ENCODE data around the gene MIDN. TPM values are rescaled to one million over a fixed set of nuclear protein-coding genes. Genes with fewer than 3 reads are reported as not detected.
A peak's percentile ranks its signal among the peaks of the same experiment; 100 is the strongest.

Gene MIDN
- total and polyA plus RNA-seq, 10 of the 15 experiments (the other 5 are each of a cell fraction or from before 2014, with no cell fraction given), result 0.38 to 51.5 (median 7.2) TPM

DNA sequence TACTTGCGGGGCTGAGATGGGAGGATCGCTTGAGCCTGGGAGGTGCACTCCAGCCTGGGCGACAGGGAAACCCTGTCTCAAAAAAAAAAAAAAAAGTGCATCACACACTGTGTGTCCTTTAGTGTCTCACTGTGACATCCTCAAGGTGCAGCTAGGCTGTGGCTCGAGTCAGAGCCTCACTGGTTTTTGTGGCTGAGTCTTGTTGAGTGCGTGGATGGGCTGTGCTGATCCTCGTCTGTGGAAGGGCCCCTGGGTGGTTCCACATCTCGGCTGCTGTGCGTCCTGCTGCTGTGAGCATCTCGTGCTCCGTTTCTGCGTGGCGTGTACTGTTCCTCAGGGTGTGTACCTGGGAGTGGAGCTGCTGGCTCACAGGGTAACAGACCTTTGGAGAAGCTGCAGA lies 31.6 kb upstream of the MIDN start:
- no peaks in the 10 kb centered on the region for H3K9me3 ChIP-seq (replicated peaks; ENCODE audit: control insufficient read depth, insufficient read depth, low read length)
- SMC1A ChIA-PET (ENCODE audit: uncharacterized antibody, unreplicated experiment), result interaction anchor here (0.6 to 0.8 kb wide), 2 partner anchors 22 to 484 kb away, joined by 3 to 4 read pairs; no protein-coding TSS in a partner anchor
- no peak overlapping the region for H3K9ac ChIP-seq (ENCODE audit: control insufficient read depth, insufficient read depth, low read length)
- H3K4me2 ChIP-seq (ENCODE audit: control insufficient read depth, insufficient read depth), result no peak overlapping the region
- intact Hi-C loops (cut with micrococcal nuclease; ENCODE audit: unreplicated experiment) (no loop called here), in situ Hi-C loops (cut with MboI) (no loop called here)
- no peak overlapping the region for H2AFZ ChIP-seq (ENCODE audit: control insufficient read depth, low read depth, low read length)
- TF ChIP-seq, protein P1, sequence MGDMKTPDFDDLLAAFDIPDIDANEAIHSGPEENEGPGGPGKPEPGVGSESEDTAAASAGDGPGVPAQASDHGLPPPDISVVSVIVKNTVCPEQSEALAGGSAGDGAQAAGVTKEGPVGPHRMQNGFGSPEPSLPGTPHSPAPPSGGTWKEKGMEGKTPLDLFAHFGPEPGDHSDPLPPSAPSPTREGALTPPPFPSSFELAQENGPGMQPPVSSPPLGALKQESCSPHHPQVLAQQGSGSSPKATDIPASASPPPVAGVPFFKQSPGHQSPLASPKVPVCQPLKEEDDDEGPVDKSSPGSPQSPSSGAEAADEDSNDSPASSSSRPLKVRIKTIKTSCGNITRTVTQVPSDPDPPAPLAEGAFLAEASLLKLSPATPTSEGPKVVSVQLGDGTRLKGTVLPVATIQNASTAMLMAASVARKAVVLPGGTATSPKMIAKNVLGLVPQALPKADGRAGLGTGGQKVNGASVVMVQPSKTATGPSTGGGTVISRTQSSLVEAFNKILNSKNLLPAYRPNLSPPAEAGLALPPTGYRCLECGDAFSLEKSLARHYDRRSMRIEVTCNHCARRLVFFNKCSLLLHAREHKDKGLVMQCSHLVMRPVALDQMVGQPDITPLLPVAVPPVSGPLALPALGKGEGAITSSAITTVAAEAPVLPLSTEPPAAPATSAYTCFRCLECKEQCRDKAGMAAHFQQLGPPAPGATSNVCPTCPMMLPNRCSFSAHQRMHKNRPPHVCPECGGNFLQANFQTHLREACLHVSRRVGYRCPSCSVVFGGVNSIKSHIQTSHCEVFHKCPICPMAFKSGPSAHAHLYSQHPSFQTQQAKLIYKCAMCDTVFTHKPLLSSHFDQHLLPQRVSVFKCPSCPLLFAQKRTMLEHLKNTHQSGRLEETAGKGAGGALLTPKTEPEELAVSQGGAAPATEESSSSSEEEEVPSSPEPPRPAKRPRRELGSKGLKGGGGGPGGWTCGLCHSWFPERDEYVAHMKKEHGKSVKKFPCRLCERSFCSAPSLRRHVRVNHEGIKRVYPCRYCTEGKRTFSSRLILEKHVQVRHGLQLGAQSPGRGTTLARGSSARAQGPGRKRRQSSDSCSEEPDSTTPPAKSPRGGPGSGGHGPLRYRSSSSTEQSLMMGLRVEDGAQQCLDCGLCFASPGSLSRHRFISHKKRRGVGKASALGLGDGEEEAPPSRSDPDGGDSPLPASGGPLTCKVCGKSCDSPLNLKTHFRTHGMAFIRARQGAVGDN (IDR thresholded peaks at IDR 0.05), result no peak
- peak; percentile 32; the same call in 1 of the 2 replicates for TF ChIP-seq POLR2A (IDR thresholded peaks at IDR 0.05; ENCODE audit: low read depth, low read length)
- no TSS peak for BruUV-seq (replicated peaks)
- POLR2A ChIA-PET, result no interaction called here
- ATAC-seq (no peak), FAIRE-seq (no peak), DNase-seq (ENCODE audit: low read depth, low spot score) (no peak)
- CTCF ChIA-PET, result no interaction called here
- H3K4me3 ChIP-seq, result no peak overlapping the region
- WGBS (ENCODE audit: insufficient coverage, insufficient replicate concordance, low lambda C conversion rate, missing lambda C conversion rate), result 85% methylated on average over 12 of the region's 12 CpGs
- H3K27me3 ChIP-seq (replicated peaks in 1 of 2; ENCODE audit: control insufficient read depth in 2 of 2, insufficient read depth in 2 of 2, low read length in 1 of 2), result no peaks in the 10 kb centered on the region
- H3K27ac ChIP-seq (ENCODE audit: control insufficient read depth, insufficient read depth), result no peak overlapping the region
- H3K36me3 ChIP-seq (ENCODE audit: control insufficient read depth in 2 of 2, insufficient read depth in 2 of 2, low read length in 1 of 2), result peaks cover 7 to 21% of the 10 kb centered on the region in 2 experiments; a peak in 3 of 4 replicates
- H3K4me1 ChIP-seq (ENCODE audit: control insufficient read depth, insufficient read depth, low read length), result peaks cover 14% of the 10 kb centered on the region
- H4K20me1 ChIP-seq (ENCODE audit: control insufficient read depth, insufficient read depth), result no peaks in the 10 kb centered on the region; the same call in 1 of the 2 replicates
- RAD21 ChIA-PET (ENCODE audit: unreplicated experiment), result no interaction called here
- peaks cover 42% of the 10 kb centered on the region for H3K79me2 ChIP-seq (ENCODE audit: control insufficient read depth, insufficient read depth, low read length)

DNA sequence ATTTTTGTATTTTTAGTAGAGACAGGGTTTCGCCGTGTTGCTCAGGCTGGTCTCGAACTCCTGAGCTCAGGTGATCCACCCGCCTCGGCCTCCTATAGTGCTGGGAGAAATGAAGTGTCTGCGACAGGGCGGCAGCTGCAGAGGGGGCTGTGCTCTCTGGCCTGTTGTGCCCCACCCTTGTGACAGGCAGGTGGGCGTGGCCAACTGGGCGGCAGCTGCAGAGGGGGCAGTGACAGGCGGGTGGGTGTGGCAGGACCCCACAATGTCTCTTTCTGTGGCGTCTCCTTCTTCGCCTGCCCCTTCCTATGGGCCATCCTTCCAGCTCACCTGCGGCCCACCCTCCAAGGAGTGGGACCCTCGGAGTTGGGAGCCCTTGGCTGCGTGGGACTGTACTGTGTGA lies 31.0 kb upstream of the MIDN start:
- DNase-seq (ENCODE audit: low read depth, low spot score), result no peak
- Histone ChIP-seq H3K9me3 (replicated peaks; ENCODE audit: control insufficient read depth, insufficient read depth, low read length) (no peaks in the 10 kb centered on the region), H4K20me1 (ENCODE audit: control insufficient read depth, insufficient read depth) (no peaks in the 10 kb centered on the region; the same call in 1 of the 2 replicates), H3K27ac (ENCODE audit: control insufficient read depth, insufficient read depth) (no peak overlapping the region), H3K4me2 (ENCODE audit: control insufficient read depth, insufficient read depth) (no peak overlapping the region), H3K27me3 (replicated peaks in 1 of 2; ENCODE audit: control insufficient read depth in 2 of 2, insufficient read depth in 2 of 2, low read length in 1 of 2) (no peaks in the 10 kb centered on the region), H3K79me2 (ENCODE audit: control insufficient read depth, insufficient read depth, low read length) (peaks cover 36% of the 10 kb centered on the region), H2AFZ (ENCODE audit: control insufficient read depth, low read depth, low read length) (no peak overlapping the region), H3K36me3 (ENCODE audit: control insufficient read depth in 2 of 2, insufficient read depth in 2 of 2, low read length in 1 of 2) (peaks cover 7 to 23% of the 10 kb centered on the region in 2 experiments; a peak in 3 of 4 replicates), H3K4me1 (ENCODE audit: control insufficient read depth, insufficient read depth, low read length) (peaks cover 14% of the 10 kb centered on the region), H3K9ac (ENCODE audit: control insufficient read depth, insufficient read depth, low read length) (no peak overlapping the region), H3K4me3 (no peak overlapping the region)
- intact Hi-C loops (cut with micrococcal nuclease; ENCODE audit: unreplicated experiment), result no loop called here
- no TSS peak for BruUV-seq (replicated peaks)
- ChIA-PET SMC1A (ENCODE audit: uncharacterized antibody, unreplicated experiment) (interaction anchor here (0.6 to 0.8 kb wide), 2 partner anchors 23 to 485 kb away, joined by 3 to 4 read pairs; no protein-coding TSS in a partner anchor), POLR2A (no interaction called here), CTCF (interaction anchor here (0.9 kb wide), 1 partner anchor 56 kb away, joined by 6 read pairs; no protein-coding TSS in a partner anchor), RAD21 (ENCODE audit: unreplicated experiment) (interaction anchor here (1.7 kb wide), 1 partner anchor 104 kb away, joined by 3 read pairs; no protein-coding TSS in a partner anchor)
- in situ Hi-C loops (cut with MboI), result no loop called here
- 89% methylated on average over 15 of the region's 15 CpGs for WGBS (ENCODE audit: insufficient coverage, insufficient replicate concordance, low lambda C conversion rate, missing lambda C conversion rate)
- FAIRE-seq, result no peak
- ATAC-seq, result no peak
- no peak for TF ChIP-seq PAX5 (IDR thresholded peaks at IDR 0.05; ENCODE audit: borderline replicate concordance, low read depth, low read length)
- TF ChIP-seq CREB1 (IDR thresholded peaks at IDR 0.05; ENCODE audit: low read depth), result no peak
- TF ChIP-seq, protein P2, sequence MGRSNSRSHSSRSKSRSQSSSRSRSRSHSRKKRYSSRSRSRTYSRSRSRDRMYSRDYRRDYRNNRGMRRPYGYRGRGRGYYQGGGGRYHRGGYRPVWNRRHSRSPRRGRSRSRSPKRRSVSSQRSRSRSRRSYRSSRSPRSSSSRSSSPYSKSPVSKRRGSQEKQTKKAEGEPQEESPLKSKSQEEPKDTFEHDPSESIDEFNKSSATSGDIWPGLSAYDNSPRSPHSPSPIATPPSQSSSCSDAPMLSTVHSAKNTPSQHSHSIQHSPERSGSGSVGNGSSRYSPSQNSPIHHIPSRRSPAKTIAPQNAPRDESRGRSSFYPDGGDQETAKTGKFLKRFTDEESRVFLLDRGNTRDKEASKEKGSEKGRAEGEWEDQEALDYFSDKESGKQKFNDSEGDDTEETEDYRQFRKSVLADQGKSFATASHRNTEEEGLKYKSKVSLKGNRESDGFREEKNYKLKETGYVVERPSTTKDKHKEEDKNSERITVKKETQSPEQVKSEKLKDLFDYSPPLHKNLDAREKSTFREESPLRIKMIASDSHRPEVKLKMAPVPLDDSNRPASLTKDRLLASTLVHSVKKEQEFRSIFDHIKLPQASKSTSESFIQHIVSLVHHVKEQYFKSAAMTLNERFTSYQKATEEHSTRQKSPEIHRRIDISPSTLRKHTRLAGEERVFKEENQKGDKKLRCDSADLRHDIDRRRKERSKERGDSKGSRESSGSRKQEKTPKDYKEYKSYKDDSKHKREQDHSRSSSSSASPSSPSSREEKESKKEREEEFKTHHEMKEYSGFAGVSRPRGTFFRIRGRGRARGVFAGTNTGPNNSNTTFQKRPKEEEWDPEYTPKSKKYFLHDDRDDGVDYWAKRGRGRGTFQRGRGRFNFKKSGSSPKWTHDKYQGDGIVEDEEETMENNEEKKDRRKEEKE (IDR thresholded peaks at IDR 0.05), result no peak
- TF ChIP-seq POLR2AphosphoS5 (IDR thresholded peaks at IDR 0.05; ENCODE audit: low read length), result no peak
- no peak for TF ChIP-seq SREBF1 (IDR thresholded peaks at IDR 0.05; ENCODE audit: low read length)
- TF ChIP-seq CEBPB (IDR thresholded peaks at IDR 0.05; ENCODE audit: borderline replicate concordance in 1 of 2, low read depth in 2 of 2, low read length in 2 of 2), result no peak
- TF ChIP-seq KLF5 (IDR thresholded peaks at IDR 0.05; ENCODE audit: partially characterized antibody), result no peak
- no peak for TF ChIP-seq BACH1 (IDR thresholded peaks at IDR 0.05; ENCODE audit: borderline replicate concordance)
- TF ChIP-seq PML (IDR thresholded peaks at IDR 0.05; ENCODE audit: low read length), result no peak

All from GM12878 (cell line).